Measurements from ENCODE around the gene TNFRSF4. TPM values are rescaled to one million over a fixed set of nuclear protein-coding genes. Genes with fewer than 3 reads are reported as not detected.

The TNFRSF4 gene
- total RNA-seq, 1 experiment from 2014 or later: 2.8 TPM

GRCh38 chr1:1163538-1164070, 50.3 kb downstream of the TNFRSF4 start:
- Histone ChIP-seq H3K36me3 (no peaks in the 10 kb centered on the region), H3K4me1 (peaks cover 30% of the 10 kb centered on the region), H3K27ac (no peak overlapping the region), H3K27me3 (peaks cover 51% of the 10 kb centered on the region), H3K9me3 (replicated peaks) (no peaks in the 10 kb centered on the region), H3K4me3 (no peak overlapping the region)
- DNase-seq: no peak

GRCh38 chr1:1162597-1163537, 51.1 kb downstream of the TNFRSF4 start:
- Histone ChIP-seq H3K36me3 (no peaks in the 10 kb centered on the region), H3K4me1 (peaks cover 33% of the 10 kb centered on the region), H3K4me3 (no peak overlapping the region), H3K9me3 (replicated peaks) (no peaks in the 10 kb centered on the region), H3K27ac (no peak overlapping the region), H3K27me3 (peaks cover 44% of the 10 kb centered on the region)
- no peak for DNase-seq

GRCh38 chr1:1161683-1162079, 52.3 kb downstream of the TNFRSF4 start:
- Histone ChIP-seq H3K27ac (no peak overlapping the region), H3K9me3 (replicated peaks) (no peaks in the 10 kb centered on the region), H3K4me3 (no peak overlapping the region), H3K27me3 (peaks cover 33% of the 10 kb centered on the region), H3K36me3 (no peaks in the 10 kb centered on the region), H3K4me1 (peaks cover 33% of the 10 kb centered on the region)
- no peak for DNase-seq

Other genes starting within 250 kb of the TNFRSF4 start
- gene PLEKHN1, start 247.7 kb downstream of the TNFRSF4 start, total RNA-seq (2014; rRNA removed; shearing (Covaris generic)): 0.04 and 0.05 TPM in 2 replicates
- 0.13 TPM in 1 of 2 replicates, not detected in the other for gene PERM1, start 232.1 kb downstream of the TNFRSF4 start, total RNA-seq (2014; rRNA removed; shearing (Covaris generic))
- 15.3 and 15.9 TPM in 2 replicates for gene HES4, start 214.1 kb downstream of the TNFRSF4 start, total RNA-seq (2014; rRNA removed; shearing (Covaris generic))
- gene ISG15, start 200.7 kb downstream of the TNFRSF4 start, total RNA-seq (2014; rRNA removed; shearing (Covaris generic)): 5.1 and 12.6 TPM in 2 replicates
- gene AGRN, start 194.0 kb downstream of the TNFRSF4 start, total RNA-seq (2014; rRNA removed; shearing (Covaris generic)): 10.4 and 13.7 TPM in 2 replicates
- not detected in 2 replicates for gene RNF223, start 139.8 kb downstream of the TNFRSF4 start, total RNA-seq (2014; rRNA removed; shearing (Covaris generic))
- gene C1orf159, start 98.1 kb downstream of the TNFRSF4 start, total RNA-seq (2014; rRNA removed; shearing (Covaris generic)): 19.9 and 20.8 TPM in 2 replicates
- 0.42 and 0.73 TPM in 2 replicates for gene TTLL10, start 40.3 kb downstream of the TNFRSF4 start, total RNA-seq (2014; rRNA removed; shearing (Covaris generic))
- 0.33 and 0.93 TPM in 2 replicates for gene TNFRSF18, start 7.6 kb downstream of the TNFRSF4 start, total RNA-seq (2014; rRNA removed; shearing (Covaris generic))
- 86.7 and 87.1 TPM in 2 replicates for gene SDF4, start 17.8 kb upstream of the TNFRSF4 start, total RNA-seq (2014; rRNA removed; shearing (Covaris generic))
- 32.4 and 33.4 TPM in 2 replicates for gene B3GALT6, start 18.1 kb upstream of the TNFRSF4 start, total RNA-seq (2014; rRNA removed; shearing (Covaris generic))
- 0.30 TPM in 1 of 2 replicates, not detected in the other for gene C1QTNF12, start 32.6 kb upstream of the TNFRSF4 start, total RNA-seq (2014; rRNA removed; shearing (Covaris generic))
- 109 and 115 TPM in 2 replicates for gene UBE2J2, start 59.7 kb upstream of the TNFRSF4 start, total RNA-seq (2014; rRNA removed; shearing (Covaris generic))
- gene SCNN1D, start 66.3 kb upstream of the TNFRSF4 start, total RNA-seq (2014; rRNA removed; shearing (Covaris generic)): 1.1 and 2.2 TPM in 2 replicates
- gene ACAP3, start 93.8 kb upstream of the TNFRSF4 start, total RNA-seq (2014; rRNA removed; shearing (Covaris generic)): 18.7 and 27.4 TPM in 2 replicates
- gene PUSL1, start 94.4 kb upstream of the TNFRSF4 start, total RNA-seq (2014; rRNA removed; shearing (Covaris generic)): 23.9 and 25.3 TPM in 2 replicates
- gene INTS11, start 110.5 kb upstream of the TNFRSF4 start, total RNA-seq (2014; rRNA removed; shearing (Covaris generic)): 66.0 and 78.7 TPM in 2 replicates
- 22.1 and 22.3 TPM in 2 replicates for gene CPTP, start 110.6 kb upstream of the TNFRSF4 start, total RNA-seq (2014; rRNA removed; shearing (Covaris generic))
- 0.15 and 0.47 TPM in 2 replicates for gene TAS1R3, start 117.1 kb upstream of the TNFRSF4 start, total RNA-seq (2014; rRNA removed; shearing (Covaris generic))
- 45.8 and 52.5 TPM in 2 replicates for gene DVL1, start 135.3 kb upstream of the TNFRSF4 start, total RNA-seq (2014; rRNA removed; shearing (Covaris generic))
- gene MXRA8, start 144.4 kb upstream of the TNFRSF4 start, total RNA-seq (2014; rRNA removed; shearing (Covaris generic)): 11.3 and 13.8 TPM in 2 replicates
- 177 and 208 TPM in 2 replicates for gene AURKAIP1, start 161.1 kb upstream of the TNFRSF4 start, total RNA-seq (2014; rRNA removed; shearing (Covaris generic))
- 124 and 196 TPM in 2 replicates for gene CCNL2, start 185.2 kb upstream of the TNFRSF4 start, total RNA-seq (2014; rRNA removed; shearing (Covaris generic))
- gene MRPL20, start 193.1 kb upstream of the TNFRSF4 start, total RNA-seq (2014; rRNA removed; shearing (Covaris generic)): 229 and 236 TPM in 2 replicates
- gene ANKRD65, start 207.1 kb upstream of the TNFRSF4 start, total RNA-seq (2014; rRNA removed; shearing (Covaris generic)): 6.1 and 6.2 TPM in 2 replicates
- gene VWA1, start 221.5 kb upstream of the TNFRSF4 start, total RNA-seq (2014; rRNA removed; shearing (Covaris generic)): 0.58 and 3.3 TPM in 2 replicates
- 0.20 TPM in 1 of 2 replicates, not detected in the other for gene ATAD3C, start 235.5 kb upstream of the TNFRSF4 start, total RNA-seq (2014; rRNA removed; shearing (Covaris generic))